IMR-90 (cell line): Measurements from ENCODE around the gene GABPB1. TPM values are rescaled to one million over a fixed set of nuclear protein-coding genes. Genes with fewer than 3 reads are reported as not detected.

ENCODE experiments used
- ATAC-seq: fragments of 200-7000 bp; cut with Tn5 transposase; 2 replicates; pipeline ENCODE4 v1.9.1; 2020; ENCODE audit warnings: low read depth, mild to moderate bottlenecking, moderate library complexity
- BruUV-seq: library from RNA; stranded (reverse); fragments of 400-500 nt; replicated peaks from 2 replicates; lab custom pipeline; 2021; lab: Mats Ljungman, UMichigan
- CTCF ChIA-PET: fragments of 300-600 bp; formaldehyde crosslinking; extraction: SDS; loops from one replicate; lab custom pipeline; 2021; ENCODE audit warnings: antibody characterized with exemption; lab: Yijun Ruan, JAX
- POLR2A ChIA-PET: fragments of 300-600 bp; sonication (Branson Sonifier 250); formaldehyde crosslinking; loops from one replicate; lab custom pipeline; 2022; ENCODE audit warnings: antibody characterized with exemption; ENCODE audit not compliant: unreplicated experiment; lab: Charles Lee
- DNase-seq: peaks from one replicate; pipeline ENCODE4 v3.0.0; 2013
- H2AFZ ChIP-seq: replicated peaks from 2 replicates; pipeline ENCODE3; 2013; ENCODE audit warnings: low read length, mild to moderate bottlenecking; ENCODE audit not compliant: poor library complexity
- H2AK5ac ChIP-seq: 2 replicates; pipeline ENCODE4 v1.6.1; 2013; ENCODE audit warnings: low read depth, low read length, inconsistent platforms
- H2AK9ac ChIP-seq: replicated peaks from 2 replicates; pipeline ENCODE3; 2013; ENCODE audit warnings: mild to moderate bottlenecking, low read depth, low read length, moderate library complexity; ENCODE audit not compliant: poor library complexity
- H2BK120ac ChIP-seq: 2 replicates; pipeline ENCODE4 v1.6.1; 2013; ENCODE audit warnings: low read depth, low read length, inconsistent platforms
- H2BK15ac ChIP-seq: 3 replicates; pipeline ENCODE4 v1.6.1; 2013; ENCODE audit warnings: low read depth, low read length, inconsistent platforms
- H2BK20ac ChIP-seq: 2 replicates; pipeline ENCODE4 v1.6.1; 2013; ENCODE audit warnings: low read depth, mild to moderate bottlenecking, inconsistent platforms, low read length, moderate library complexity
- H2BK5ac ChIP-seq: 2 replicates; pipeline ENCODE4 v1.6.1; 2013; ENCODE audit warnings: mild to moderate bottlenecking, low read depth, low read length, inconsistent platforms; ENCODE audit not compliant: poor library complexity, severe bottlenecking
- H3K14ac ChIP-seq: replicated peaks from 2 replicates; pipeline ENCODE4 v1.6.1; 2013; ENCODE audit warnings: low read depth, low read length, inconsistent platforms
- H3K18ac ChIP-seq: 2 replicates; pipeline ENCODE4 v1.6.1; 2013; ENCODE audit warnings: low read depth, low read length, control low read depth
- H3K23ac ChIP-seq: 2 replicates; pipeline ENCODE4 v1.6.1; 2013; ENCODE audit warnings: low read depth, low read length, inconsistent platforms
- H3K27ac ChIP-seq: 2 replicates; pipeline ENCODE4 v1.5.1; 2013; ENCODE audit warnings: mild to moderate bottlenecking, control low read depth, low read length; ENCODE audit not compliant: insufficient read depth
- H3K27me3 ChIP-seq: 2 replicates; pipeline ENCODE4 v1.6.1; 2013; ENCODE audit warnings: low read length; ENCODE audit not compliant: control insufficient read depth, insufficient read depth
- H3K36me3 ChIP-seq: 2 replicates; pipeline ENCODE4 v1.6.1; 2013; ENCODE audit warnings: low read length, mixed read lengths; ENCODE audit not compliant: control insufficient read depth, insufficient read depth
- H3K4ac ChIP-seq: 2 replicates; pipeline ENCODE4 v1.6.1; 2013; ENCODE audit warnings: low read depth, low read length, inconsistent platforms
- H3K4me1 ChIP-seq: 2 replicates; pipeline ENCODE4 v1.6.1; 2013; ENCODE audit warnings: low read length, mixed read lengths; ENCODE audit not compliant: control insufficient read depth, insufficient read depth
- H3K4me2 ChIP-seq: 2 replicates; pipeline ENCODE4 v1.6.1; 2013; ENCODE audit warnings: low read depth, mild to moderate bottlenecking, control low read depth, low read length, moderate library complexity
- H3K4me3 ChIP-seq: 2 replicates; pipeline ENCODE4 v1.5.1; 2013; ENCODE audit warnings: low read depth, mild to moderate bottlenecking, control low read depth, low read length, moderate library complexity; ENCODE audit not compliant: insufficient read depth
- H3K56ac ChIP-seq: 2 replicates; pipeline ENCODE4 v1.6.1; 2013; ENCODE audit warnings: low read length, inconsistent platforms; ENCODE audit not compliant: insufficient read depth; ENCODE audit errors: extremely low read depth
- H3K79me1 ChIP-seq, 2 experiments: 2 replicates each; pipeline ENCODE4 v1.6.1; 2013; ENCODE audit warnings: low read length in 2 of 2, inconsistent platforms in 1 of 2, low read depth in 1 of 2
- H3K9ac ChIP-seq: 2 replicates; pipeline ENCODE4 v1.6.1; 2013; ENCODE audit warnings: low read depth, low read length, control low read depth
- H3K9me1 ChIP-seq: 2 replicates; pipeline ENCODE4 v1.6.1; 2013; ENCODE audit warnings: low read length, inconsistent platforms; ENCODE audit not compliant: insufficient read depth
- H3K9me3 ChIP-seq: 2 replicates; pipeline ENCODE4 v1.6.1; 2013; ENCODE audit warnings: low read length; ENCODE audit not compliant: control insufficient read depth, insufficient read depth
- H4K20me1 ChIP-seq: 2 replicates; pipeline ENCODE4 v1.6.1; 2013; ENCODE audit warnings: low read length, inconsistent platforms; ENCODE audit not compliant: insufficient read depth
- H4K5ac ChIP-seq: 2 replicates; pipeline ENCODE4 v1.6.1; 2013; ENCODE audit warnings: mild to moderate bottlenecking, low read depth, low read length, control low read depth
- H4K8ac ChIP-seq, 2 experiments: 2 replicates each; pipeline ENCODE4 v1.6.1; 2013; ENCODE audit warnings: low read depth in 2 of 2, low read length in 2 of 2, control low read depth in 1 of 2, inconsistent platforms in 1 of 2
- H4K91ac ChIP-seq: 2 replicates; pipeline ENCODE4 v1.6.1; 2013; ENCODE audit warnings: low read depth, low read length, inconsistent platforms; ENCODE audit not compliant: insufficient read depth
- CEBPB ChIP-seq: IDR thresholded peaks from 2 replicates; pipeline ENCODE4 v1.6.1; 2012; ENCODE audit warnings: low read depth, low read length, improper control_type of control experiment
- MAZ ChIP-seq: IDR thresholded peaks from 2 replicates; pipeline ENCODE4 v1.6.1; 2012; ENCODE audit warnings: low read depth, mild to moderate bottlenecking, low read length, improper control_type of control experiment, moderate library complexity, borderline replicate concordance
- POLR2A ChIP-seq: IDR thresholded peaks from 2 replicates; pipeline ENCODE4 v1.6.1; 2012; ENCODE audit warnings: mild to moderate bottlenecking, low read depth, low read length
- WGBS, 2 experiments: methylation state at CpG; one replicate each; pipeline versions ENCODE4 v1.1.5 to v1.1.7; 2013; ENCODE audit warnings: missing lambda C conversion rate in 2 of 2; ENCODE audit not compliant: insufficient read length in 1 of 2; ENCODE audit errors: extremely low coverage in 2 of 2; 5-methylcytosine and 5-hydroxymethylcytosine counted together
- dilution Hi-C: fragments of 300-500 bp; cut with HindIII; formaldehyde crosslinking; loops from one replicate; pipeline ENCODE4 v1.14.3; 2018; ENCODE audit warnings: low sequenced_read_pairs; ENCODE audit not compliant: unreplicated experiment
- in situ Hi-C: fragments of 300-500 bp; cut with MboI; formaldehyde crosslinking; loops from 3 replicates; pipeline ENCODE4 v1.14.3; 2019; ENCODE audit warnings: low sequenced_read_pairs, inconsistent platforms, mixed read lengths
- intact Hi-C: fragments of 100-400 bp; cut with micrococcal nuclease; formaldehyde crosslinking; loops from 2 replicates; pipeline ENCODE4 v1.10.0; 2022
- polyA plus RNA-seq, 3 experiments: library from polyadenylated mRNA; depleted of rRNA; stranded (reverse); fragments of >200 nt; gene quantifications; 2 replicates each; pipeline ENCODE4 v1.2.3, GENCODE V29; 2012; ENCODE audit warnings: low replicate concordance in 1 of 3
- total RNA-seq: library from RNA; depleted of rRNA; stranded (reverse); fragments of >200 nt; gene quantifications from 2 replicates; pipeline ENCODE4 v1.2.3, GENCODE V29; 2012
- TF ChIP-seq, protein P1 (sequence below): conservative IDR thresholded peaks from 2 replicates; pipeline ENCODE4 v1.5.1; 2012; ENCODE audit warnings: mild to moderate bottlenecking, low read depth, low read length, improper control_type of control experiment

The GABPB1 gene
- total and polyA plus RNA-seq, 2 of the 4 experiments (the other 2 are of a cell fraction) = 26.3 to 89.3 TPM

DNA sequence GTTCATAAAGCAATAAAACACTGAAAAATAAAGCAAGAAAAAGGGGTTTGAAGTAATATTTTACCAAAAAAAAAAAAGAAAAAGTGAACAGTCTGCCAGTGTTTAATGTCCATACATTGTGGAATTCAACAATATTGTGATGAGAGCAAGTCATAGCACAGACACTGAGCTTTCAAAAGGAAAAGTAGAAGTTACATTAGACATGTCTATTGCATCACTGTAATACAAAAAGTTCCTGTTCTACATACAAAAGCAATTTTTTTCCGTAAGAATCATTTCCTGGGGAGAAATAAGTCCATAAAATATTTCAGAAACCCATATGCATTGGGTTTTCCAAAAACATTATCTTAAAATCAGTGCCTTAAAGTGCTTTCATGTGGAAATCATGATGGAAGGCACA, 77.6 kb downstream of the GABPB1 start:
- dilution Hi-C loops (no loop called here), intact Hi-C loops (no loop called here), in situ Hi-C loops (no loop called here)
- H2AK9ac ChIP-seq = no peak overlapping the region
- H3K18ac ChIP-seq = no peak overlapping the region
- BruUV-seq = TSS peak; percentile 80
- ChIA-PET CTCF (interaction anchor here (0.7 kb wide), 1 partner anchor 599 kb away, joined by 3 read pairs; no protein-coding TSS in a partner anchor), POLR2A (no interaction called here)
- no peak overlapping the region for H2BK120ac ChIP-seq
- TF ChIP-seq, protein P1, sequence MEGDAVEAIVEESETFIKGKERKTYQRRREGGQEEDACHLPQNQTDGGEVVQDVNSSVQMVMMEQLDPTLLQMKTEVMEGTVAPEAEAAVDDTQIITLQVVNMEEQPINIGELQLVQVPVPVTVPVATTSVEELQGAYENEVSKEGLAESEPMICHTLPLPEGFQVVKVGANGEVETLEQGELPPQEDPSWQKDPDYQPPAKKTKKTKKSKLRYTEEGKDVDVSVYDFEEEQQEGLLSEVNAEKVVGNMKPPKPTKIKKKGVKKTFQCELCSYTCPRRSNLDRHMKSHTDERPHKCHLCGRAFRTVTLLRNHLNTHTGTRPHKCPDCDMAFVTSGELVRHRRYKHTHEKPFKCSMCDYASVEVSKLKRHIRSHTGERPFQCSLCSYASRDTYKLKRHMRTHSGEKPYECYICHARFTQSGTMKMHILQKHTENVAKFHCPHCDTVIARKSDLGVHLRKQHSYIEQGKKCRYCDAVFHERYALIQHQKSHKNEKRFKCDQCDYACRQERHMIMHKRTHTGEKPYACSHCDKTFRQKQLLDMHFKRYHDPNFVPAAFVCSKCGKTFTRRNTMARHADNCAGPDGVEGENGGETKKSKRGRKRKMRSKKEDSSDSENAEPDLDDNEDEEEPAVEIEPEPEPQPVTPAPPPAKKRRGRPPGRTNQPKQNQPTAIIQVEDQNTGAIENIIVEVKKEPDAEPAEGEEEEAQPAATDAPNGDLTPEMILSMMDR = no peak
- TF ChIP-seq POLR2A = no peak
- 0 out of 2 replicates have a peak, but pooled peaks have one; percentile 41 for TF ChIP-seq CEBPB
- no peak for TF ChIP-seq MAZ
- H3K4me2 ChIP-seq = no peak overlapping the region
- no peak overlapping the region for H2BK5ac ChIP-seq
- H3K9me3 ChIP-seq = no peaks in the 10 kb centered on the region
- H3K4ac ChIP-seq = no peak overlapping the region
- no peak overlapping the region for H3K56ac ChIP-seq
- H4K20me1 ChIP-seq = no peaks in the 10 kb centered on the region
- H4K8ac ChIP-seq = no peak overlapping the region
- WGBS, 2 experiments = no CpG with 5 or more reads among the region's 1 CpG
- no peak overlapping the region for H3K9ac ChIP-seq
- no peaks in the 10 kb centered on the region for H3K27me3 ChIP-seq
- peaks cover 2% of the 10 kb centered on the region; the same call in 1 of the 2 replicates for H3K36me3 ChIP-seq
- no peaks in the 10 kb centered on the region for H3K79me1 ChIP-seq
- H4K91ac ChIP-seq = no peak overlapping the region
- H2AK5ac ChIP-seq = no peak overlapping the region
- H2BK15ac ChIP-seq = no peak overlapping the region
- H3K4me1 ChIP-seq = no peaks in the 10 kb centered on the region
- no peak overlapping the region for H3K4me3 ChIP-seq
- no peak overlapping the region for H4K5ac ChIP-seq
- H3K14ac ChIP-seq = no peak overlapping the region
- H3K23ac ChIP-seq = no peak overlapping the region
- H3K9me1 ChIP-seq = no peaks in the 10 kb centered on the region; the same call in 1 of the 2 replicates
- H2BK20ac ChIP-seq = no peak overlapping the region
- DNase-seq (no peak), ATAC-seq (no peak)
- H3K27ac ChIP-seq = no peak overlapping the region
- H2AFZ ChIP-seq = no peak overlapping the region
